Hypothalamus (tissue), 51 donors: ENCODE data around the gene CPAMD8.

ENCODE experiments used
- DNase-seq, 51 donors: peaks; one replicate each; lab custom pipeline; 2025; lab: John Stamatoyannopoulos, UW

CPAMD8 gene

DNA sequence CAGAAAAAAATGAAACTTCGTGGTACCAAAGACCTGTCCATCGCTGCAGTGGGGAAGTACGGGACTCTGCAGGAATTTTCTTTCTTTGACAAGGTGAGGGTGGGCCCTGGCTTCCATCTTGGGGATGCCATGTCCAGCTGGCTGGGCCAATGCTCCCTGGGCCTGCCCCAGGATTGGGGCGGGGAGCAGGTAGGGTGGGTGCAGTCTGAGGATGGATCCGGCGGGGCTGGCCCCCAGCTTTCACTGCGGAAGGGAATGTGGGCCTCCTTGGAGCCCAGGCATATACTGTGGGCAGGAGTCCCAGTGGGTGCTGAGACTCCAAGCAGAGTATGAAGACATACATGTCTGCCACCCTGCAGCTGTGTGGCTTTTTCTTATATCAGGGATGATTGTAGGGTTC lies 173.5 kb downstream of the CPAMD8 start:
- no peak for DNase-seq

- DNase-seq, result no peak
These were observed 175.4 kb downstream of the CPAMD8 start for GRCh38 chr19:16851031-16851712.

GRCh38 chr19:16850133-16850532 lies 176.5 kb downstream of the CPAMD8 start:
- no peak for DNase-seq

GRCh38 chr19:16849168-16849567 lies 177.4 kb downstream of the CPAMD8 start:
- DNase-seq, result no peak

- DNase-seq, result no peak
These were observed 179.2 kb downstream of the CPAMD8 start for GRCh38 chr19:16847430-16847829.

GRCh38 chr19:16846901-16847300 lies 179.7 kb downstream of the CPAMD8 start:
- DNase-seq, result no peak
